ENCODE results near the gene SCG3. TPM values are rescaled to one million over a fixed set of nuclear protein-coding genes. Genes with fewer than 3 reads are reported as not detected.
A peak's percentile ranks its signal among the peaks of the same experiment; 100 is the strongest.

Gene SCG3
- total RNA-seq, 1 experiment from 2014 or later, result not detected

- DNase-seq (ENCODE audit: low spot score), result no peak
Measured at GRCh38 chr15:51758645-51759044, 77.3 kb downstream of the SCG3 start.

- DNase-seq (ENCODE audit: low spot score), result peak; percentile 75
Measured at GRCh38 chr15:51759557-51760070, 78.3 kb downstream of the SCG3 start.

DNA sequence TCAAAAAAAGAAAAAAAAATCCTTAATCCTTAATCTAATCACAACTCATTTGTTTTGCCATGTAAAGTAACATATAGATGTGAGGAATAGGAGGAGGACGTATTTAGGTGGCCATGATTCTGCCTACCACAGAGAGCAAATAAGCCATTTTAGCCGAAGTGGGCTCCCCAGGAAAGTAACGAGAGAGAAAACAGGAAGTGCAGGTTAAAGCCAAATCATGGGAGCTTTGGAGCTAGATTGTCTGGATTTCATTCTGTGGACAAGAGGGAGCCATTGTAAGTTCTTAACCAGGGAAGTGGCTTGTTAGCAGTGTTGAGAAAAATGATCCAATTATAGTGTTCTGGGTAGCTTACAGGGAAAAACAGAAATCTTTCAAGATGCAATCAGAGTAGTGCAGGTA lies 79.5 kb downstream of the SCG3 start:
- no peak for DNase-seq (ENCODE audit: low spot score)

DNA sequence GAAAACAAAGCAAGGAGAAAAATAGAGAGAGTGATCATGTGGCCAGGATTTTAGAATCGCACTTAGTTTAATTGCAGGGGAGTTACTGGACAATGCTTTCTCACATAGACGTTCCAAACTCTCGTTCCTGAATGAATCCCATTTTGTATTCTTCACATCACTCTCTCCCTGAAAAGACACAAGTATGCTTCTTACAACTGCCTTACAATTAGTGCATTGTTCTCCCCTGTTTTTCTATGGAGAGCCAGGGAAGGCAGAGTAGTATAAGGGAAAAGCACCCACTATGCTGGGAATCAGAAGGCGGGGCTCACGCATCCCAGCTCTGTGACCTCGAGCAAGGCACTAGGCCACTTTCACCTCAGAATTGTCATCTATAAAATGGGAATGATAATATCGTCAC lies 84.4 kb downstream of the SCG3 start:
- no peak for DNase-seq (ENCODE audit: low spot score)

- no peak for DNase-seq (ENCODE audit: low spot score)
Measured at GRCh38 chr15:51766341-51766740, 85.0 kb downstream of the SCG3 start.

DNA sequence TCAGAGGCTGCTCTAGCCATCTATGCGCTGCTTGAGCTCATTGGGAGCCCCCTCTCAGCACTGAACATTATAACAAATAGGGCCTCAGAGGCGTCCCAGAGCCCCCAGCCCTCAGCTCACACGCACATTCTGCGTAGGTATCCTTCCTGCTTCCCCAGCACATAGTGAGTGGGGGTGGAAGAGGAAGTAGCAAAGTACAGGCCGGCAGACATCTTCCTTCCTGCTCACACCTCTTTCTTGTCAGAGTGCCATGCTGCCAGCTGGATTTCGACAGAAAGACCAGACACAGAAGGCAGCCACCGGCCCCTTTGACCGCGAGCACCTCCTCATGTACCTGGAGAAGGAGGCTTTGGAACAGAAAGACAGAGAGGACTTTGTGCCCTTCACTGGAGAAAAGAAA lies 86.7 kb downstream of the SCG3 start:
- no peak for DNase-seq (ENCODE audit: low spot score)

Other genes with a start within 250 kb of the SCG3 start
- gene DMXL2, start 58.7 kb upstream of the SCG3 start, total RNA-seq (2014; rRNA removed; shearing (Covaris generic)), result 10.0 and 17.8 TPM in 2 replicates
- 19.3 and 21.3 TPM in 2 replicates for gene LYSMD2, start 56.2 kb downstream of the SCG3 start, total RNA-seq (2014; rRNA removed; shearing (Covaris generic))
- gene TMOD2, start 70.1 kb downstream of the SCG3 start, total RNA-seq (2014; rRNA removed; shearing (Covaris generic)), result 0.64 and 7.1 TPM in 2 replicates
- 21.2 and 22.5 TPM in 2 replicates for gene TMOD3, start 148.2 kb downstream of the SCG3 start, total RNA-seq (2014; rRNA removed; shearing (Covaris generic))

All from H4 (cell line).